ENCODE results near the gene MYCBPAP. TPM values are rescaled to one million over a fixed set of nuclear protein-coding genes. Genes with fewer than 3 reads are reported as not detected.
A peak's percentile ranks its signal among the peaks of the same experiment; 100 is the strongest.

MYCBPAP gene
- total and polyA plus RNA-seq, 12 donors: 0.17 to 1.6 (median 0.59) TPM

DNA sequence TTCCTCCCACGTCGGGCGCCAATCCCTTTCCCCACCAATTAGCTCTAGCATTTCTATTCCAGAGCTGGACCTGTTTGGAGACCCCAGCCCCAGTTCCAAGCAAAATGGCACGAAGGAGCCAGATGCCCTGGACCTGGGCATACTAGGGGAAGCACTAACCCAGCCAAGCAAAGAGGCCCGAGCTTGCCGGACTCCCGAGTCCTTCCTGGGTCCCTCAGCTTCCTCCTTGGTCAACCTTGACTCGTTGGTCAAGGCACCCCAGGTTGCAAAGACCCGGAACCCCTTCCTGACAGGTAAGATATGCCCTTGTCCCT is 33.1 kb downstream of the MYCBPAP start:
- WGBS, 2 donors: 58 to 76% methylated on average over 9 of the region's 9 CpGs
- Histone ChIP-seq H3K36me3 (peaks cover 0 to 9% (median 0%) of the 10 kb centered on the region in 9 donors), H3K4me3 (peak overlapping the region in 9 of 10 donors; percentile 38 to 87 (median 65)), H3K4me1 (peaks cover 2 to 24% (median 19%) of the 10 kb centered on the region in 9 donors), H3K27me3 (no peaks in the 10 kb centered on the region), H3K9me3 (no peaks in the 10 kb centered on the region), H3K27ac (peak overlapping the region in 9 of 10 donors; percentile 50 to 88 (median 75))
- intact Hi-C loops (cut with DNase I): loop anchor here in 5 of 10 donors (2.0 to 10.0 kb wide), 3 partner anchors 59 to 413 kb away; no protein-coding TSS in a partner anchor
- no peak for DNase-seq
- peak in 1 of 8 donors; percentile 2 for ATAC-seq
- TF ChIP-seq, protein P1, sequence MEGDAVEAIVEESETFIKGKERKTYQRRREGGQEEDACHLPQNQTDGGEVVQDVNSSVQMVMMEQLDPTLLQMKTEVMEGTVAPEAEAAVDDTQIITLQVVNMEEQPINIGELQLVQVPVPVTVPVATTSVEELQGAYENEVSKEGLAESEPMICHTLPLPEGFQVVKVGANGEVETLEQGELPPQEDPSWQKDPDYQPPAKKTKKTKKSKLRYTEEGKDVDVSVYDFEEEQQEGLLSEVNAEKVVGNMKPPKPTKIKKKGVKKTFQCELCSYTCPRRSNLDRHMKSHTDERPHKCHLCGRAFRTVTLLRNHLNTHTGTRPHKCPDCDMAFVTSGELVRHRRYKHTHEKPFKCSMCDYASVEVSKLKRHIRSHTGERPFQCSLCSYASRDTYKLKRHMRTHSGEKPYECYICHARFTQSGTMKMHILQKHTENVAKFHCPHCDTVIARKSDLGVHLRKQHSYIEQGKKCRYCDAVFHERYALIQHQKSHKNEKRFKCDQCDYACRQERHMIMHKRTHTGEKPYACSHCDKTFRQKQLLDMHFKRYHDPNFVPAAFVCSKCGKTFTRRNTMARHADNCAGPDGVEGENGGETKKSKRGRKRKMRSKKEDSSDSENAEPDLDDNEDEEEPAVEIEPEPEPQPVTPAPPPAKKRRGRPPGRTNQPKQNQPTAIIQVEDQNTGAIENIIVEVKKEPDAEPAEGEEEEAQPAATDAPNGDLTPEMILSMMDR (IDR thresholded peaks at IDR 0.05): no peak

DNA sequence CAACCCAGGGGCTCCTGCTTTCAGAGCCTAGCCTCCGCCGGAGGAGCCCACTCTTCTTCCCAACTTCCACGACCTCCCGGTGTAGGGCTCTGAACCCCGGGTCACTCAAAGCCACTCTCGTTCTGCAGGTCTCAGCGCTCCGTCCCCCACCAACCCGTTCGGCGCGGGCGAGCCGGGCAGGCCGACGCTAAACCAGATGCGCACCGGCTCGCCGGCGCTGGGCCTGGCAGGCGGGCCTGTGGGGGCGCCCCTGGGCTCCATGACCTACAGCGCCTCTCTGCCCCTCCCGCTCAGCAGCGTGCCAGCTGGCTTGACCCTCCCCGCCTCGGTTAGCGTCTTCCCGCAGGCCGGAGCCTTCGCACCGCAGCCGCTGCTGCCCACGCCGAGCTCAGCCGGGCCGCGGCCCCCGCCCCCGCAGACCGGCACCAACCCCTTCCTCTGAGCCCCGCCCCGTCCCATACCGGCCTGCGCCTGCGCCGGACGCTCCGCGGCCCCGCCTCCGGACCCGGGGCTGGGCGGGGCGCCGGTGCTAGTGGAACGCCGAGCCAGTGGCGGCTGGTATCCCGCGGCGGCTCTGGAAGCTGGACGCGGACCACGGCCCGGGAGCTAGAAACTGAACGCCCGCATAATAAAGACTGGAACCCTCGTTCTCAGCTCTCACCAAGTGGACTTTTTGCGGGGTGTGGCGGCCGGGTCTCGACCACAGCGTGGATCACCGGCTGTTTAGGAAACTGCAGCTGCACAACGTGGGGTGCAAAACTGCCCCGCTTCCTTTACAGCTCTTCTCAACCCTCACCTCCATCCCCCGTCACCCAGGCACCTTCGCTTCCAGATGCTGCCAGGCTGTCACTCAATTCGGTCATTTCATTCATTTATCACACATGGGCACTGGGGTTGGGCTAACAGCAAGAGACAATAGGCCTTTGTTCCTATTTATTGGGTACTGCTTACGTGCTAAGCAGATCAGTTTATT is 33.8 kb downstream of the MYCBPAP start:
- DNase-seq: peak; percentile 84 to 92
- H3K4me3 ChIP-seq: peak overlapping the region; percentile 38 to 87 (median 61)
- H3K27ac ChIP-seq: peak overlapping the region in 9 of 10 donors; percentile 50 to 88 (median 75)
- peaks cover 0 to 4% (median 0%) of the 10 kb centered on the region in 9 donors for H3K36me3 ChIP-seq
- TF ChIP-seq, protein P1 (IDR thresholded peaks at IDR 0.05): peak in 5 of 9 donors; percentile 18 to 45 (median 36)
- intact Hi-C loops (cut with DNase I): loop anchor here in 8 of 10 donors (2.0 to 10.0 kb wide), 4 partner anchors 59 to 413 kb away; no protein-coding TSS in a partner anchor
- WGBS, 2 donors: 3% methylated on average over 81 to 82 of the region's 82 CpGs
- H3K4me1 ChIP-seq: peaks cover 2 to 29% (median 23%) of the 10 kb centered on the region in 9 donors
- ATAC-seq: peak; percentile 88 to 94 (median 91)
- no peaks in the 10 kb centered on the region for H3K9me3 ChIP-seq
- H3K27me3 ChIP-seq: no peaks in the 10 kb centered on the region

DNA sequence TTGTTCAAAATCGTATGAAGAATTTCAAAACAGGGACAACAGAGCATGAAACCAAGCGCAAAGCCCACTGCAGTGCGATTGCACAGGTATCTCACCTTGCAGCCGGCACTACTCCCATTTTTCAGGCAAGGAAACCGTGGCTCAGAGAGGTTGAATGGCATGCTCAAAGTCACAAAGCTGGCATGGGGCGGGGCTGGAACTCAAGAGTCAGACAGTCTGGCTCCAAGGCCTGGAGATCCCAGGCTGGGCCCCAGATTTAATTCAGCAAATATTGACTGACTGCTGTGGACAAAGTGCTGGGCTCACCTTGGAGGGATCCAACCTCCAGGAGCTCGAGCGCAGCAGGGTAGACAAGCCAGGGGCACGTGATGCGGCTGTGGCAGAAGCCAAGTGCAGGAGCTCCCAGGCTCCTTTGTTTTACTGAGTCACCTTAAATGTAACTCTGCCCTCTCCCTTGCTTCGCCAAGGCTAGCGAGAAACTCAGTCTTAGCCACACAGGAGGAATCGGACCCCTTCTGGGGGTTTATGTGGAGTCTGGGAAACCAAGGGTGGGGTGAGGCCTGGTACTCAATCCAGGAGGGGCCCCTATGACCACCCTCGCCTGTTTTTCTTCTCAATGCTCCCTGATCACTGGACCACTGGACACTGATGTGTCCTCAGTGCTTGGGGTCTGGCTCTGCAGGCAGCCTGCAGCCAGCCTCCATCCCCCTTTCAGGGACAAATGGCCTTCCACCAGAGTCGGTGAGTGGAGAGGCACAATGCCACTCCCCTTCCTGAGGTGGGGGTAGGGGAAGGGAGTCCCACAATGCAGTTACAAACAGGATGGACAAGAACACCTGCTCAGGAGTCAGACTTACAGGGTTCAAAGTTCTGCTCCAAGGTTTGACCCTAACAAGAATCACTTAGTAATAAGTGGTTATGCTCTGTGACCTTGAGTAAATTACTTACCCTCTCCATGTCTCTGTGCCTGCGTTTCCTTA is 34.8 kb downstream of the MYCBPAP start:
- Histone ChIP-seq H3K4me1 (peaks cover 2 to 39% (median 30%) of the 10 kb centered on the region in 9 donors), H3K9me3 (no peaks in the 10 kb centered on the region), H3K4me3 (peak overlapping the region in 3 of 10 donors; percentile 38 to 87 (median 65)), H3K36me3 (peaks cover 0 to 4% (median 0%) of the 10 kb centered on the region in 9 donors), H3K27me3 (no peaks in the 10 kb centered on the region), H3K27ac (peak overlapping the region in 6 of 10 donors; percentile 50 to 88 (median 79))
- DNase-seq (peak in 1 of 2 donors; percentile 31), ATAC-seq (peak in 3 of 8 donors; percentile 4 to 25 (median 19))
- intact Hi-C loops (cut with DNase I): loop anchor here in 8 of 10 donors (2.0 to 10.0 kb wide), 3 partner anchors 60 to 412 kb away; no protein-coding TSS in a partner anchor
- TF ChIP-seq, protein P1 (IDR thresholded peaks at IDR 0.05): no peak
- WGBS, 2 donors: 78 to 83% methylated on average over 16 of the region's 16 CpGs
